IMR-90 (cell line): ENCODE measurements around the gene TAL1. TPM values are rescaled to one million over a fixed set of nuclear protein-coding genes. Genes with fewer than 3 reads are reported as not detected.

ENCODE experiments used
- ATAC-seq: fragments of 200-7000 bp; cut with Tn5 transposase; 2 replicates; pipeline ENCODE4 v1.9.1; 2020; ENCODE audit warnings: low read depth, mild to moderate bottlenecking, moderate library complexity
- BruUV-seq: library from RNA; stranded (reverse); fragments of 400-500 nt; replicated peaks from 2 replicates; lab custom pipeline; 2021; lab: Mats Ljungman, UMichigan
- CTCF ChIA-PET: fragments of 300-600 bp; formaldehyde crosslinking; extraction: SDS; loops from one replicate; lab custom pipeline; 2021; ENCODE audit warnings: antibody characterized with exemption; lab: Yijun Ruan, JAX
- POLR2A ChIA-PET: fragments of 300-600 bp; sonication (Branson Sonifier 250); formaldehyde crosslinking; loops from one replicate; lab custom pipeline; 2022; ENCODE audit warnings: antibody characterized with exemption; ENCODE audit not compliant: unreplicated experiment; lab: Charles Lee
- DNase-seq: peaks from one replicate; pipeline ENCODE4 v3.0.0; 2013
- H2AFZ ChIP-seq: replicated peaks from 2 replicates; pipeline ENCODE3; 2013; ENCODE audit warnings: low read length, mild to moderate bottlenecking; ENCODE audit not compliant: poor library complexity
- H2AK5ac ChIP-seq: 2 replicates; pipeline ENCODE4 v1.6.1; 2013; ENCODE audit warnings: low read depth, low read length, inconsistent platforms
- H2AK9ac ChIP-seq: replicated peaks from 2 replicates; pipeline ENCODE3; 2013; ENCODE audit warnings: mild to moderate bottlenecking, low read depth, low read length, moderate library complexity; ENCODE audit not compliant: poor library complexity
- H2BK120ac ChIP-seq: 2 replicates; pipeline ENCODE4 v1.6.1; 2013; ENCODE audit warnings: low read depth, low read length, inconsistent platforms
- H2BK15ac ChIP-seq: 3 replicates; pipeline ENCODE4 v1.6.1; 2013; ENCODE audit warnings: low read depth, low read length, inconsistent platforms
- H2BK20ac ChIP-seq: 2 replicates; pipeline ENCODE4 v1.6.1; 2013; ENCODE audit warnings: low read depth, mild to moderate bottlenecking, inconsistent platforms, low read length, moderate library complexity
- H2BK5ac ChIP-seq: 2 replicates; pipeline ENCODE4 v1.6.1; 2013; ENCODE audit warnings: mild to moderate bottlenecking, low read depth, low read length, inconsistent platforms; ENCODE audit not compliant: poor library complexity, severe bottlenecking
- H3K14ac ChIP-seq: replicated peaks from 2 replicates; pipeline ENCODE4 v1.6.1; 2013; ENCODE audit warnings: low read depth, low read length, inconsistent platforms
- H3K18ac ChIP-seq: 2 replicates; pipeline ENCODE4 v1.6.1; 2013; ENCODE audit warnings: low read depth, low read length, control low read depth
- H3K23ac ChIP-seq: 2 replicates; pipeline ENCODE4 v1.6.1; 2013; ENCODE audit warnings: low read depth, low read length, inconsistent platforms
- H3K27ac ChIP-seq: 2 replicates; pipeline ENCODE4 v1.5.1; 2013; ENCODE audit warnings: mild to moderate bottlenecking, control low read depth, low read length; ENCODE audit not compliant: insufficient read depth
- H3K27me3 ChIP-seq: 2 replicates; pipeline ENCODE4 v1.6.1; 2013; ENCODE audit warnings: low read length; ENCODE audit not compliant: control insufficient read depth, insufficient read depth
- H3K36me3 ChIP-seq: 2 replicates; pipeline ENCODE4 v1.6.1; 2013; ENCODE audit warnings: low read length, mixed read lengths; ENCODE audit not compliant: control insufficient read depth, insufficient read depth
- H3K4ac ChIP-seq: 2 replicates; pipeline ENCODE4 v1.6.1; 2013; ENCODE audit warnings: low read depth, low read length, inconsistent platforms
- H3K4me1 ChIP-seq: 2 replicates; pipeline ENCODE4 v1.6.1; 2013; ENCODE audit warnings: low read length, mixed read lengths; ENCODE audit not compliant: control insufficient read depth, insufficient read depth
- H3K4me2 ChIP-seq: 2 replicates; pipeline ENCODE4 v1.6.1; 2013; ENCODE audit warnings: low read depth, mild to moderate bottlenecking, control low read depth, low read length, moderate library complexity
- H3K4me3 ChIP-seq: 2 replicates; pipeline ENCODE4 v1.5.1; 2013; ENCODE audit warnings: low read depth, mild to moderate bottlenecking, control low read depth, low read length, moderate library complexity; ENCODE audit not compliant: insufficient read depth
- H3K56ac ChIP-seq: 2 replicates; pipeline ENCODE4 v1.6.1; 2013; ENCODE audit warnings: low read length, inconsistent platforms; ENCODE audit not compliant: insufficient read depth; ENCODE audit errors: extremely low read depth
- H3K79me1 ChIP-seq, 2 experiments: 2 replicates each; pipeline ENCODE4 v1.6.1; 2013; ENCODE audit warnings: low read length in 2 of 2, inconsistent platforms in 1 of 2, low read depth in 1 of 2
- H3K9ac ChIP-seq: 2 replicates; pipeline ENCODE4 v1.6.1; 2013; ENCODE audit warnings: low read depth, low read length, control low read depth
- H3K9me1 ChIP-seq: 2 replicates; pipeline ENCODE4 v1.6.1; 2013; ENCODE audit warnings: low read length, inconsistent platforms; ENCODE audit not compliant: insufficient read depth
- H3K9me3 ChIP-seq: 2 replicates; pipeline ENCODE4 v1.6.1; 2013; ENCODE audit warnings: low read length; ENCODE audit not compliant: control insufficient read depth, insufficient read depth
- H4K20me1 ChIP-seq: 2 replicates; pipeline ENCODE4 v1.6.1; 2013; ENCODE audit warnings: low read length, inconsistent platforms; ENCODE audit not compliant: insufficient read depth
- H4K5ac ChIP-seq: 2 replicates; pipeline ENCODE4 v1.6.1; 2013; ENCODE audit warnings: mild to moderate bottlenecking, low read depth, low read length, control low read depth
- H4K8ac ChIP-seq, 2 experiments: 2 replicates each; pipeline ENCODE4 v1.6.1; 2013; ENCODE audit warnings: low read depth in 2 of 2, low read length in 2 of 2, control low read depth in 1 of 2, inconsistent platforms in 1 of 2
- H4K91ac ChIP-seq: 2 replicates; pipeline ENCODE4 v1.6.1; 2013; ENCODE audit warnings: low read depth, low read length, inconsistent platforms; ENCODE audit not compliant: insufficient read depth
- BHLHE40 ChIP-seq: fragments of 150-350 bp; IDR thresholded peaks from 2 replicates; pipeline ENCODE4 v1.6.1; 2016; ENCODE audit warnings: mild to moderate bottlenecking, low read depth, low read length
- CTCF ChIP-seq: conservative IDR thresholded peaks from 2 replicates; pipeline ENCODE4 v1.5.1; 2012; ENCODE audit warnings: mild to moderate bottlenecking, low read depth, low read length, improper control_type of control experiment
- ELK1 ChIP-seq: fragments of 150-350 bp; IDR thresholded peaks from 2 replicates; pipeline ENCODE4 v1.6.1; 2016; ENCODE audit warnings: low read depth, mild to moderate bottlenecking, low read length, moderate library complexity, borderline replicate concordance
- FOS ChIP-seq: fragments of 150-350 bp; IDR thresholded peaks from 2 replicates; pipeline ENCODE4 v1.6.1; 2016; ENCODE audit warnings: low read depth, low read length
- MAFK ChIP-seq: IDR thresholded peaks from 2 replicates; pipeline ENCODE4 v1.6.1; 2012; ENCODE audit warnings: low read depth, low read length, improper control_type of control experiment
- MAZ ChIP-seq: IDR thresholded peaks from 2 replicates; pipeline ENCODE4 v1.6.1; 2012; ENCODE audit warnings: low read depth, mild to moderate bottlenecking, low read length, improper control_type of control experiment, moderate library complexity, borderline replicate concordance
- NFE2L2 ChIP-seq: fragments of 150-350 bp; IDR thresholded peaks from 2 replicates; pipeline ENCODE4 v1.6.1; 2016; ENCODE audit warnings: low read depth, mild to moderate bottlenecking, low read length
- POLR2A ChIP-seq: IDR thresholded peaks from 2 replicates; pipeline ENCODE4 v1.6.1; 2012; ENCODE audit warnings: mild to moderate bottlenecking, low read depth, low read length
- RFX5 ChIP-seq: IDR thresholded peaks from 2 replicates; pipeline ENCODE4 v1.8.0; 2012; ENCODE audit warnings: low read depth, mild to moderate bottlenecking, low read length, moderate library complexity
- SMC3 ChIP-seq: fragments of 150-350 bp; IDR thresholded peaks from 2 replicates; pipeline ENCODE4 v1.6.1; 2016; ENCODE audit warnings: low read depth, mild to moderate bottlenecking, antibody characterized with exemption, low read length, moderate library complexity
- USF2 ChIP-seq: fragments of 150-350 bp; IDR thresholded peaks from 2 replicates; pipeline ENCODE4 v1.6.1; 2017; ENCODE audit warnings: mild to moderate bottlenecking, antibody characterized with exemption, low read length, low read depth
- WGBS, 2 experiments: methylation state at CpG; one replicate each; pipeline versions ENCODE4 v1.1.5 to v1.1.7; 2013; ENCODE audit warnings: missing lambda C conversion rate in 2 of 2; ENCODE audit not compliant: insufficient read length in 1 of 2; ENCODE audit errors: extremely low coverage in 2 of 2; 5-methylcytosine and 5-hydroxymethylcytosine counted together
- dilution Hi-C: fragments of 300-500 bp; cut with HindIII; formaldehyde crosslinking; loops from one replicate; pipeline ENCODE4 v1.14.3; 2018; ENCODE audit warnings: low sequenced_read_pairs; ENCODE audit not compliant: unreplicated experiment
- in situ Hi-C: fragments of 300-500 bp; cut with MboI; formaldehyde crosslinking; loops from 3 replicates; pipeline ENCODE4 v1.14.3; 2019; ENCODE audit warnings: low sequenced_read_pairs, inconsistent platforms, mixed read lengths
- intact Hi-C: fragments of 100-400 bp; cut with micrococcal nuclease; formaldehyde crosslinking; loops from 2 replicates; pipeline ENCODE4 v1.10.0; 2022
- polyA plus RNA-seq, 3 experiments: library from polyadenylated mRNA; depleted of rRNA; stranded (reverse); fragments of >200 nt; gene quantifications; 2 replicates each; pipeline ENCODE4 v1.2.3, GENCODE V29; 2012; ENCODE audit warnings: low replicate concordance in 1 of 3
- total RNA-seq: library from RNA; depleted of rRNA; stranded (reverse); fragments of >200 nt; gene quantifications from 2 replicates; pipeline ENCODE4 v1.2.3, GENCODE V29; 2012

The TAL1 gene
- total and polyA plus RNA-seq, 2 of the 4 experiments (the other 2 are of a cell fraction): not detected

GRCh38 chr1:47179017-47179987, 52.7 kb downstream of the TAL1 start (continued):
- TF ChIP-seq MAZ (peak; percentile 40; the same call in 1 of the 2 replicates), MAFK (no peak), BHLHE40 (no peak), FOS (no peak)

- dilution Hi-C loops: no loop called here
- no peak overlapping the region for H3K56ac ChIP-seq
- H2BK20ac ChIP-seq: no peak overlapping the region
- H4K5ac ChIP-seq: peak overlapping the region; percentile 62
- H3K4me2 ChIP-seq: no peak overlapping the region
- no peak overlapping the region for H3K9ac ChIP-seq
- no peak overlapping the region for H2BK5ac ChIP-seq
- H3K79me1 ChIP-seq: no peaks in the 10 kb centered on the region
- no peaks in the 10 kb centered on the region for H3K4me1 ChIP-seq
- H3K9me1 ChIP-seq: no peaks in the 10 kb centered on the region
- no peak overlapping the region for H2AK9ac ChIP-seq
- intact Hi-C loops: loop anchor here (1.0 to 10.0 kb wide), 10 partner anchors 154 to 1316 kb away; partner anchors contain the start of gene CMPK1
- no peaks in the 10 kb centered on the region for H4K20me1 ChIP-seq
- no peaks in the 10 kb centered on the region for H3K9me3 ChIP-seq
- in situ Hi-C loops: no loop called here
- H3K4me3 ChIP-seq: no peak overlapping the region
- POLR2A ChIA-PET: no interaction called here
- no TSS peak for BruUV-seq
- ATAC-seq: no peak
- no peak overlapping the region for H2BK15ac ChIP-seq
- no peak overlapping the region for H3K23ac ChIP-seq
- H4K8ac ChIP-seq: peak overlapping the region; percentile 86 to 91
- no peak overlapping the region for H2BK120ac ChIP-seq
- no peak overlapping the region for H3K18ac ChIP-seq
- no peak overlapping the region for H3K27ac ChIP-seq
- H3K36me3 ChIP-seq: no peaks in the 10 kb centered on the region
- CTCF ChIA-PET: interaction anchor here (0.6 to 1.8 kb wide), 16 partner anchors 12 to 548 kb away, joined by 3 to 14 read pairs (median 4); partner anchors contain the start of genes FOXD2 and PDZK1IP1
- no peaks in the 10 kb centered on the region; the same call in 1 of the 2 replicates for H3K27me3 ChIP-seq
- peak overlapping the region; percentile 19; the same call in 1 of the 2 replicates for H4K91ac ChIP-seq
- DNase-seq: no peak
- whole genome bisulfite sequencing, 2 experiments: 83% methylated on average over 6 of the region's 8 CpGs; no CpG with 5 or more reads in 1 of the 2 experiments
- no peak overlapping the region for H3K4ac ChIP-seq
- no peak overlapping the region for H3K14ac ChIP-seq
- no peak overlapping the region for H2AK5ac ChIP-seq
- H2AFZ ChIP-seq: peak overlapping the region; percentile 91
- TF ChIP-seq NFE2L2 (no peak), BHLHE40 (no peak), SMC3 (no peak), CTCF (no peak), MAFK (no peak), RFX5 (no peak), FOS (no peak), POLR2A (no peak), ELK1 (no peak), USF2 (no peak)
Observed at GRCh38 chr1:47178654-47179016, 53.4 kb downstream of the TAL1 start.
